IMR-90 (cell line): ENCODE measurements around the gene MET. TPM values are rescaled to one million over a fixed set of nuclear protein-coding genes. Genes with fewer than 3 reads are reported as not detected.

Experiments used
- ATAC-seq: fragments of 200-7000 bp; cut with Tn5 transposase; 2 replicates; pipeline ENCODE4 v1.9.1; 2020; ENCODE audit warnings: low read depth, mild to moderate bottlenecking, moderate library complexity
- BruUV-seq: library from RNA; stranded (reverse); fragments of 400-500 nt; replicated peaks from 2 replicates; lab custom pipeline; 2021; lab: Mats Ljungman, UMichigan
- CTCF ChIA-PET: fragments of 300-600 bp; formaldehyde crosslinking; extraction: SDS; loops from one replicate; lab custom pipeline; 2021; ENCODE audit warnings: antibody characterized with exemption; lab: Yijun Ruan, JAX
- POLR2A ChIA-PET: fragments of 300-600 bp; sonication (Branson Sonifier 250); formaldehyde crosslinking; loops from one replicate; lab custom pipeline; 2022; ENCODE audit warnings: antibody characterized with exemption; ENCODE audit not compliant: unreplicated experiment; lab: Charles Lee
- DNase-seq: peaks from one replicate; pipeline ENCODE4 v3.0.0; 2013
- H2AFZ ChIP-seq: replicated peaks from 2 replicates; pipeline ENCODE3; 2013; ENCODE audit warnings: low read length, mild to moderate bottlenecking; ENCODE audit not compliant: poor library complexity
- H2AK5ac ChIP-seq: 2 replicates; pipeline ENCODE4 v1.6.1; 2013; ENCODE audit warnings: low read depth, low read length, inconsistent platforms
- H2AK9ac ChIP-seq: replicated peaks from 2 replicates; pipeline ENCODE3; 2013; ENCODE audit warnings: mild to moderate bottlenecking, low read depth, low read length, moderate library complexity; ENCODE audit not compliant: poor library complexity
- H2BK120ac ChIP-seq: 2 replicates; pipeline ENCODE4 v1.6.1; 2013; ENCODE audit warnings: low read depth, low read length, inconsistent platforms
- H2BK15ac ChIP-seq: 3 replicates; pipeline ENCODE4 v1.6.1; 2013; ENCODE audit warnings: low read depth, low read length, inconsistent platforms
- H2BK20ac ChIP-seq: 2 replicates; pipeline ENCODE4 v1.6.1; 2013; ENCODE audit warnings: low read depth, mild to moderate bottlenecking, inconsistent platforms, low read length, moderate library complexity
- H2BK5ac ChIP-seq: 2 replicates; pipeline ENCODE4 v1.6.1; 2013; ENCODE audit warnings: mild to moderate bottlenecking, low read depth, low read length, inconsistent platforms; ENCODE audit not compliant: poor library complexity, severe bottlenecking
- H3K14ac ChIP-seq: replicated peaks from 2 replicates; pipeline ENCODE4 v1.6.1; 2013; ENCODE audit warnings: low read depth, low read length, inconsistent platforms
- H3K18ac ChIP-seq: 2 replicates; pipeline ENCODE4 v1.6.1; 2013; ENCODE audit warnings: low read depth, low read length, control low read depth
- H3K23ac ChIP-seq: 2 replicates; pipeline ENCODE4 v1.6.1; 2013; ENCODE audit warnings: low read depth, low read length, inconsistent platforms
- H3K27ac ChIP-seq: 2 replicates; pipeline ENCODE4 v1.5.1; 2013; ENCODE audit warnings: mild to moderate bottlenecking, control low read depth, low read length; ENCODE audit not compliant: insufficient read depth
- H3K27me3 ChIP-seq: 2 replicates; pipeline ENCODE4 v1.6.1; 2013; ENCODE audit warnings: low read length; ENCODE audit not compliant: control insufficient read depth, insufficient read depth
- H3K36me3 ChIP-seq: 2 replicates; pipeline ENCODE4 v1.6.1; 2013; ENCODE audit warnings: low read length, mixed read lengths; ENCODE audit not compliant: control insufficient read depth, insufficient read depth
- H3K4ac ChIP-seq: 2 replicates; pipeline ENCODE4 v1.6.1; 2013; ENCODE audit warnings: low read depth, low read length, inconsistent platforms
- H3K4me1 ChIP-seq: 2 replicates; pipeline ENCODE4 v1.6.1; 2013; ENCODE audit warnings: low read length, mixed read lengths; ENCODE audit not compliant: control insufficient read depth, insufficient read depth
- H3K4me2 ChIP-seq: 2 replicates; pipeline ENCODE4 v1.6.1; 2013; ENCODE audit warnings: low read depth, mild to moderate bottlenecking, control low read depth, low read length, moderate library complexity
- H3K4me3 ChIP-seq: 2 replicates; pipeline ENCODE4 v1.5.1; 2013; ENCODE audit warnings: low read depth, mild to moderate bottlenecking, control low read depth, low read length, moderate library complexity; ENCODE audit not compliant: insufficient read depth
- H3K56ac ChIP-seq: 2 replicates; pipeline ENCODE4 v1.6.1; 2013; ENCODE audit warnings: low read length, inconsistent platforms; ENCODE audit not compliant: insufficient read depth; ENCODE audit errors: extremely low read depth
- H3K79me1 ChIP-seq, 2 experiments: 2 replicates each; pipeline ENCODE4 v1.6.1; 2013; ENCODE audit warnings: low read length in 2 of 2, inconsistent platforms in 1 of 2, low read depth in 1 of 2
- H3K9ac ChIP-seq: 2 replicates; pipeline ENCODE4 v1.6.1; 2013; ENCODE audit warnings: low read depth, low read length, control low read depth
- H3K9me1 ChIP-seq: 2 replicates; pipeline ENCODE4 v1.6.1; 2013; ENCODE audit warnings: low read length, inconsistent platforms; ENCODE audit not compliant: insufficient read depth
- H3K9me3 ChIP-seq: 2 replicates; pipeline ENCODE4 v1.6.1; 2013; ENCODE audit warnings: low read length; ENCODE audit not compliant: control insufficient read depth, insufficient read depth
- H4K20me1 ChIP-seq: 2 replicates; pipeline ENCODE4 v1.6.1; 2013; ENCODE audit warnings: low read length, inconsistent platforms; ENCODE audit not compliant: insufficient read depth
- H4K5ac ChIP-seq: 2 replicates; pipeline ENCODE4 v1.6.1; 2013; ENCODE audit warnings: mild to moderate bottlenecking, low read depth, low read length, control low read depth
- H4K8ac ChIP-seq, 2 experiments: 2 replicates each; pipeline ENCODE4 v1.6.1; 2013; ENCODE audit warnings: low read depth in 2 of 2, low read length in 2 of 2, control low read depth in 1 of 2, inconsistent platforms in 1 of 2
- H4K91ac ChIP-seq: 2 replicates; pipeline ENCODE4 v1.6.1; 2013; ENCODE audit warnings: low read depth, low read length, inconsistent platforms; ENCODE audit not compliant: insufficient read depth
- CEBPB ChIP-seq: IDR thresholded peaks from 2 replicates; pipeline ENCODE4 v1.6.1; 2012; ENCODE audit warnings: low read depth, low read length, improper control_type of control experiment
- CHD1 ChIP-seq: IDR thresholded peaks from 2 replicates; pipeline ENCODE4 v1.6.1; 2012; ENCODE audit warnings: low read depth, low read length, improper control_type of control experiment
- WGBS, 2 experiments: methylation state at CpG; one replicate each; pipeline versions ENCODE4 v1.1.5 to v1.1.7; 2013; ENCODE audit warnings: missing lambda C conversion rate in 2 of 2; ENCODE audit not compliant: insufficient read length in 1 of 2; ENCODE audit errors: extremely low coverage in 2 of 2; 5-methylcytosine and 5-hydroxymethylcytosine counted together
- dilution Hi-C: fragments of 300-500 bp; cut with HindIII; formaldehyde crosslinking; loops from one replicate; pipeline ENCODE4 v1.14.3; 2018; ENCODE audit warnings: low sequenced_read_pairs; ENCODE audit not compliant: unreplicated experiment
- in situ Hi-C: fragments of 300-500 bp; cut with MboI; formaldehyde crosslinking; loops from 3 replicates; pipeline ENCODE4 v1.14.3; 2019; ENCODE audit warnings: low sequenced_read_pairs, inconsistent platforms, mixed read lengths
- intact Hi-C: fragments of 100-400 bp; cut with micrococcal nuclease; formaldehyde crosslinking; loops from 2 replicates; pipeline ENCODE4 v1.10.0; 2022
- polyA plus RNA-seq, 3 experiments: library from polyadenylated mRNA; depleted of rRNA; stranded (reverse); fragments of >200 nt; gene quantifications; 2 replicates each; pipeline ENCODE4 v1.2.3, GENCODE V29; 2012; ENCODE audit warnings: low replicate concordance in 1 of 3
- total RNA-seq: library from RNA; depleted of rRNA; stranded (reverse); fragments of >200 nt; gene quantifications from 2 replicates; pipeline ENCODE4 v1.2.3, GENCODE V29; 2012

Gene MET
- total and polyA plus RNA-seq, 2 of the 4 experiments (the other 2 are of a cell fraction) = 15.0 to 84.6 TPM

GRCh38 chr7:116731445-116732335, 59.7 kb downstream of the MET start:
- dilution Hi-C loops (no loop called here), in situ Hi-C loops (no loop called here), intact Hi-C loops (no loop called here)
- no peaks in the 10 kb centered on the region for H3K36me3 ChIP-seq
- 100% methylated on average over 1 of the region's 12 CpGs; no CpG with 5 or more reads in 1 of the 2 experiments for WGBS, 2 experiments
- no peak overlapping the region for H4K91ac ChIP-seq
- no peak overlapping the region for H3K23ac ChIP-seq
- no peak overlapping the region for H4K8ac ChIP-seq
- no peak overlapping the region for H2BK120ac ChIP-seq
- H2AK9ac ChIP-seq = no peak overlapping the region
- H3K9me1 ChIP-seq = peaks cover 2% of the 10 kb centered on the region; the same call in 1 of the 2 replicates
- H3K14ac ChIP-seq = no peak overlapping the region
- H3K4me2 ChIP-seq = no peak overlapping the region
- no peaks in the 10 kb centered on the region for H4K20me1 ChIP-seq
- no peak for DNase-seq
- ATAC-seq = no peak
- no peak overlapping the region for H3K4me3 ChIP-seq
- H2AFZ ChIP-seq = no peak overlapping the region
- H2AK5ac ChIP-seq = no peak overlapping the region
- H3K56ac ChIP-seq = no peak overlapping the region
- no peak overlapping the region for H2BK20ac ChIP-seq
- no TSS peak for BruUV-seq
- H3K27me3 ChIP-seq = no peaks in the 10 kb centered on the region
- peaks cover 10% of the 10 kb centered on the region for H3K4me1 ChIP-seq
- H3K4ac ChIP-seq = no peak overlapping the region
- H3K9me3 ChIP-seq = no peaks in the 10 kb centered on the region
- H4K5ac ChIP-seq = no peak overlapping the region
- ChIA-PET CTCF (interaction anchor here (0.6 to 1.3 kb wide), 2 partner anchors 44 to 109 kb away, joined by 3 read pairs; no protein-coding TSS in a partner anchor), POLR2A (no interaction called here)
- no peak overlapping the region for H3K27ac ChIP-seq
- H3K9ac ChIP-seq = no peak overlapping the region
- H2BK5ac ChIP-seq = no peak overlapping the region
- H3K18ac ChIP-seq = no peak overlapping the region
- TF ChIP-seq CHD1 (no peak), CEBPB (peak; percentile 58)
- H3K79me1 ChIP-seq = peaks cover 0 to 7% of the 10 kb centered on the region in 2 experiments; a peak in 2 of 4 replicates
- H2BK15ac ChIP-seq = no peak overlapping the region
